Testis (tissue), 2 donors: Measurements from ENCODE around the gene KCNAB1.

Experiments
- POLR2A ChIP-seq: fragments of 450-650 bp; IDR thresholded peaks from one replicate; pipeline ENCODE4 v1.6.1; 2017; ENCODE audit warnings: antibody characterized with exemption, mild to moderate bottlenecking, moderate library complexity
- TF ChIP-seq, protein P1 (sequence below), 3 experiments: fragments of 450-650 bp in 2 of 3; fragments of 200-600 bp in 1 of 3; sonication (generic) in 1 of 3; IDR thresholded peaks; one replicate each; pipeline ENCODE4 v1.5.1; 2016 to 2019; ENCODE audit warnings: antibody characterized with exemption in 3 of 3, mild to moderate bottlenecking in 2 of 3, moderate library complexity in 1 of 3

DNA sequence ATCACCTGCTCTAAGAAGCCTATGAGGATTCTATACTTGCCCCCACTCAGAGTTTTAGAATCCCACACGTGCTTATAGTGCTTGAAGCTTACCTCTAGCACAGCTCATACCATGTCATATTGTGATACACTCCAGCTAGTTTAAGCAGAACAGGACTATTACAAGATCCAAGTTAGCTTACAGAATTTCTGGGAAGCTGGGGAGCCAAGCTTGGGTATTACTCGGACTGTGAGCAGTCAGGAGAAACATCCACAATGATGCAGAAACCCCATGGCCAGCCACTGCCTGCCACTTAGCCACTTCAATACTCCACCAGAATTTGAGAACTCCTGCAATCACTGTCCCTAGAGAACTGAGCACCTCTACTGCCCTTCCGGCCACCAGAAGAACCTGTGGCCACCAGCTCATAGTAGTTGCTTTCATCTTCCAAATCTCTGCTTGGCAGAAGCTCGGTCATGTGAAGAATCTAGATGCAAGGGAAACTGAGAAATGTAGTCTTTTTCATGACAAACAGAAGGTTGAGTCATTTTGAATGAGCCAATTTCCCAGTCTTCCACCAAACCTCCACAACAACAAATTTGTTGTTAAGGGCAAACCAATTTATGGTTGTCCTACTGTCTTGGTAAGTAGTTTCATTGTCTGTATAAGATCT is 462.3 kb downstream of the KCNAB1 start:
- TF ChIP-seq POLR2A: no peak
- TF ChIP-seq, protein P1, sequence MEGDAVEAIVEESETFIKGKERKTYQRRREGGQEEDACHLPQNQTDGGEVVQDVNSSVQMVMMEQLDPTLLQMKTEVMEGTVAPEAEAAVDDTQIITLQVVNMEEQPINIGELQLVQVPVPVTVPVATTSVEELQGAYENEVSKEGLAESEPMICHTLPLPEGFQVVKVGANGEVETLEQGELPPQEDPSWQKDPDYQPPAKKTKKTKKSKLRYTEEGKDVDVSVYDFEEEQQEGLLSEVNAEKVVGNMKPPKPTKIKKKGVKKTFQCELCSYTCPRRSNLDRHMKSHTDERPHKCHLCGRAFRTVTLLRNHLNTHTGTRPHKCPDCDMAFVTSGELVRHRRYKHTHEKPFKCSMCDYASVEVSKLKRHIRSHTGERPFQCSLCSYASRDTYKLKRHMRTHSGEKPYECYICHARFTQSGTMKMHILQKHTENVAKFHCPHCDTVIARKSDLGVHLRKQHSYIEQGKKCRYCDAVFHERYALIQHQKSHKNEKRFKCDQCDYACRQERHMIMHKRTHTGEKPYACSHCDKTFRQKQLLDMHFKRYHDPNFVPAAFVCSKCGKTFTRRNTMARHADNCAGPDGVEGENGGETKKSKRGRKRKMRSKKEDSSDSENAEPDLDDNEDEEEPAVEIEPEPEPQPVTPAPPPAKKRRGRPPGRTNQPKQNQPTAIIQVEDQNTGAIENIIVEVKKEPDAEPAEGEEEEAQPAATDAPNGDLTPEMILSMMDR (IDR thresholded peaks at IDR 0.05): no peak
